ENCODE measurements around the gene LRWD1.

Gene LRWD1

GRCh38 chr7:102464577-102465280 lies at the start of gene LRWD1, which contains the start of gene ALKBH4:
Gene LRWD1 (plus strand): TSS chr7:102464984. CDS start chr7:102465081, 97 bp downstream.
Gene ALKBH4 (minus strand): TSS chr7:102464863. CDS start chr7:102464836, 27 bp downstream.
- no peak for FAIRE-seq

GRCh38 chr7:102415685-102416225 lies 49.0 kb upstream of the LRWD1 start:
- no peak for FAIRE-seq

GRCh38 chr7:102416406-102416805 lies 48.4 kb upstream of the LRWD1 start:
- FAIRE-seq, result no peak

GRCh38 chr7:102417105-102417504 lies 47.7 kb upstream of the LRWD1 start:
- FAIRE-seq, result no peak

- no peak for FAIRE-seq
Observed at GRCh38 chr7:102418592-102418991, 46.2 kb upstream of the LRWD1 start.

- no peak for FAIRE-seq
Observed at GRCh38 chr7:102421706-102422240, 43.0 kb upstream of the LRWD1 start.

- no peak for FAIRE-seq
Observed at GRCh38 chr7:102424129-102424551, 40.6 kb upstream of the LRWD1 start.

- no peak for FAIRE-seq
Observed at GRCh38 chr7:102424787-102425218, 40.0 kb upstream of the LRWD1 start.

- no peak for FAIRE-seq
Observed at GRCh38 chr7:102425639-102426267, 39.0 kb upstream of the LRWD1 start.

- no peak for FAIRE-seq
Observed at GRCh38 chr7:102426268-102427018, 38.3 kb upstream of the LRWD1 start.

GRCh38 chr7:102427019-102427405 lies 37.8 kb upstream of the LRWD1 start:
- FAIRE-seq, result no peak

- no peak for FAIRE-seq
Observed at GRCh38 chr7:102429141-102429899, 35.5 kb upstream of the LRWD1 start.

- no peak for FAIRE-seq
Observed at GRCh38 chr7:102431617-102432298, 33.0 kb upstream of the LRWD1 start.

- FAIRE-seq, result no peak
Observed at GRCh38 chr7:102432442-102433218, 32.2 kb upstream of the LRWD1 start.

GRCh38 chr7:102433219-102434038 lies 31.4 kb upstream of the LRWD1 start, which contains the start of gene ORAI2:
Gene ORAI2 (plus strand): TSS chr7:102433575. CDS start chr7:102438957, 5,382 bp downstream.
- FAIRE-seq, result no peak

GRCh38 chr7:102434039-102434486 lies 30.7 kb upstream of the LRWD1 start:
- no peak for FAIRE-seq

- no peak for FAIRE-seq
Observed at GRCh38 chr7:102436118-102436517, 28.7 kb upstream of the LRWD1 start.

- FAIRE-seq, result no peak
Observed at GRCh38 chr7:102439963-102440795, 24.6 kb upstream of the LRWD1 start.

Data from endometrium (tissue), 2 donors.